Peyer's patch (tissue), 4 donors: Measurements from ENCODE around the gene MYLK. TPM values are rescaled to one million over a fixed set of nuclear protein-coding genes. Genes with fewer than 3 reads are reported as not detected.
"Not testable (repeated sequence)": the region's sequence is repeated elsewhere in the genome, so short reads cannot be mapped to it uniquely, and the experiment has no call there.

Source experiments
- DNase-seq, 3 donors: peaks; one replicate each; pipeline ENCODE4 v3.0.0-alpha.2; 2017 to 2019
- H3K27ac ChIP-seq, 4 donors: fragments of 200-600 bp; sonication (generic); one replicate each; pipeline ENCODE4 v1.5.1; 2016 to 2019
- H3K27me3 ChIP-seq, 2 donors: fragments of 200-600 bp; sonication (generic); one replicate each; pipeline ENCODE4 v1.5.1; 2019
- H3K36me3 ChIP-seq, 3 donors: fragments of 200-600 bp; sonication (generic); one replicate each; pipeline ENCODE4 v1.5.1; 2016 to 2019
- H3K4me1 ChIP-seq, 4 donors: fragments of 200-600 bp; sonication (generic); one replicate each; pipeline ENCODE4 v1.5.1; 2016 to 2019
- H3K4me3 ChIP-seq, 4 donors: fragments of 200-600 bp; sonication (generic); 1 replicate in 3 of 4; 2 replicates in 1 of 4; pipeline ENCODE4 v1.5.1; 2016 to 2019; ENCODE audit warnings: mild to moderate bottlenecking in 1 of 4
- H3K9me3 ChIP-seq, 4 donors: fragments of 200-600 bp; sonication (generic); one replicate each; pipeline ENCODE4 v1.5.1; 2016 to 2019; ENCODE audit warnings: mild to moderate bottlenecking in 1 of 4
- CTCF ChIP-seq, 6 experiments: fragments of 450-650 bp in 4 of 6; fragments of 200-600 bp in 2 of 6; sonication (generic) in 1 of 6; IDR thresholded peaks; one replicate each; pipeline ENCODE4 v1.5.1; 2017 to 2019; ENCODE audit warnings: antibody characterized with exemption in 6 of 6, mild to moderate bottlenecking in 3 of 6, moderate library complexity in 1 of 6
- POLR2A ChIP-seq, 2 donors: fragments of 450-650 bp; IDR thresholded peaks; one replicate each; pipeline ENCODE4 v1.5.1; 2017; ENCODE audit warnings: antibody characterized with exemption in 2 of 2, mild to moderate bottlenecking in 2 of 2, moderate library complexity in 2 of 2
- total RNA-seq, 4 donors: library from RNA; depleted of rRNA; stranded (reverse); fragments of >200 nt; gene quantifications; one replicate each; pipeline ENCODE4 v1.1.0, GENCODE V29; 2016

The MYLK gene
- total RNA-seq, 4 donors from 2014 or later: 81.3 to 117 (median 94.1) TPM

DNA sequence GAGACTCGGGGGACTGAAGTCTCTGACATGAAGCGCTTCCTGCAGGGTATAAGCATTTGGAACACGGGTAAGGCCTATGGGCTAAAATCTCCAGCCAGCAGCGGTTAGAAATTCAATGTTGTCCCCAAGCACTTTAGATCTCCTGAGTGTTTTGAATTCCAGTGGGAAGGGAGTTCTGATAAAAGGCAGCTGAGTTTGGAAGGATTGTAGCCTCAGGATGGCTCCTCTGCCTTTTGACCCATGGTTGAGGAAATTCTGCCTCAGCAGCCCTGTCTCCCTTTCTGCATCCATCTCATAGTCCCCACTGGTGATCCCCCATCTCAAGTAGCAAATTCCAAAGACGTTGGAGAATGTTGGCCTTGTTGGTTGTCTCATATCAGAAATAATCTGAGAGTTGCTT is 275.1 kb downstream of the MYLK start:
- Histone ChIP-seq H3K9me3 (no peaks in the 10 kb centered on the region), H3K36me3 (peaks cover 0 to 19% (median 0%) of the 10 kb centered on the region in 3 donors), H3K4me1 (no peaks in the 10 kb centered on the region), H3K4me3 (no peak overlapping the region), H3K27me3 (no peaks in the 10 kb centered on the region), H3K27ac (no peak overlapping the region)
- DNase-seq: no peak
- TF ChIP-seq POLR2A (IDR thresholded peaks at IDR 0.05): no peak
- no peak for TF ChIP-seq CTCF (IDR thresholded peaks at IDR 0.05)

- no peak for DNase-seq
- H3K9me3 ChIP-seq: no peaks in the 10 kb centered on the region
- H3K4me1 ChIP-seq: no peaks in the 10 kb centered on the region
- no peak for TF ChIP-seq POLR2A (IDR thresholded peaks at IDR 0.05)
- TF ChIP-seq CTCF (IDR thresholded peaks at IDR 0.05): no peak
- no peak overlapping the region for H3K4me3 ChIP-seq
- no peak overlapping the region for H3K27ac ChIP-seq
- no peaks in the 10 kb centered on the region for H3K27me3 ChIP-seq
- peaks cover 0 to 15% (median 0%) of the 10 kb centered on the region in 3 donors for H3K36me3 ChIP-seq
Measured at GRCh38 chr3:123608263-123608937, 275.7 kb downstream of the MYLK start.

DNA sequence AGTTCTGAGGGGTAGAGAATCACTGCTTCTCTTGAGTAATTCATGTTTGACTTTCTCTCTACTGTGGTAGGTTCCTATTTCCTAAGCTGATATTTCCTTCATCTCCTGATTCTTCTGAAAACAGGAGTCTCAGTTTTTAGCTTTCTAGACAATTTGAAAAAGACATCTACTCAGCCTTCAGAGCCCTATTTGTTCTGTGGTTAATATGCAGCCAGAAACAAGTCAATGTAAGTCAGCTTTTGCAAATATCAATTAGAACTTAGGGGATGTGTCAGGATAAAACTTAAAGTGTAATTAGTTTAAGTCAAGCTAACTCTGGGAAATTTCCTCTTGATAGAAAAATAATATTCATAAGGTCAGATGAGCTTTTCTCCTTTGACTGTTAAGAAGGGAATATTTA is 277.6 kb downstream of the MYLK start:
- H3K27ac ChIP-seq: no peak overlapping the region
- no peaks in the 10 kb centered on the region for H3K27me3 ChIP-seq
- TF ChIP-seq CTCF (IDR thresholded peaks at IDR 0.05) (no peak), POLR2A (IDR thresholded peaks at IDR 0.05) (no peak)

GRCh38 chr3:123605789-123606234 is 278.3 kb downstream of the MYLK start:
- no peaks in the 10 kb centered on the region for H3K27me3 ChIP-seq
- no peaks in the 10 kb centered on the region for H3K9me3 ChIP-seq
- DNase-seq: no peak
- H3K36me3 ChIP-seq: no peaks in the 10 kb centered on the region
- TF ChIP-seq CTCF (IDR thresholded peaks at IDR 0.05): no peak
- TF ChIP-seq POLR2A (IDR thresholded peaks at IDR 0.05): no peak
- peaks cover 0 to 8% (median 0%) of the 10 kb centered on the region in 4 donors for H3K4me1 ChIP-seq
- no peak overlapping the region for H3K27ac ChIP-seq
- H3K4me3 ChIP-seq: no peak overlapping the region

More for the DNA sequence above, 277.6 kb downstream of the MYLK start:
- Histone ChIP-seq H3K9me3 (no peaks in the 10 kb centered on the region), H3K36me3 (no peaks in the 10 kb centered on the region), H3K4me1 (peaks cover 0 to 3% (median 0%) of the 10 kb centered on the region in 4 donors), H3K4me3 (no peak overlapping the region)
- DNase-seq: no peak

GRCh38 chr3:123603153-123603552 is 281.0 kb downstream of the MYLK start:
- not testable (repeated sequence) for H3K27me3 ChIP-seq, H3K4me3 ChIP-seq, H3K9me3 ChIP-seq, DNase-seq, H3K27ac ChIP-seq, H3K36me3 ChIP-seq, H3K4me1 ChIP-seq

DNA sequence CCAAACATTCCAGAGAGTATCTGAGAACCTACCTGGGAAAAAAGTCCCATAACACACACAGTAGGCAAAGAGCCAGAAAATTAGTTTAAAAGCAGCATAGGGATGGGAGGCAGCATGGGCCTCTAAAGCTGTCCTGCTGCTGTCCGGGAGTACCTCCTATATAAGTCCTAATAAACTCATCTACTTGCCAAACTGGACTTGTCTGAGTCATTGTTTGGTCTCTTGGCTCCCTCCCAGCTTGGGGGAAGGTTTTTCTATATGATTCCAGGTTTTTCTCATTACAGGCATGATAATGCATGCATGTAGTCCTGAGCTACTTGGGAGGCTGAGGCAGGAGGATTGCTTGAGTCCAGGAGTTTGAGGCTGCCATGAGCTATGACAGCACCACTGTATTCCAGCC is 281.8 kb downstream of the MYLK start:
- TF ChIP-seq POLR2A (IDR thresholded peaks at IDR 0.05): no peak
- no peak for TF ChIP-seq CTCF (IDR thresholded peaks at IDR 0.05)
- Histone ChIP-seq H3K4me3 (no peak overlapping the region), H3K9me3 (no peaks in the 10 kb centered on the region), H3K36me3 (no peaks in the 10 kb centered on the region), H3K4me1 (peaks cover 0 to 8% (median 0%) of the 10 kb centered on the region in 4 donors), H3K27ac (no peak overlapping the region), H3K27me3 (no peaks in the 10 kb centered on the region)
- no peak for DNase-seq

GRCh38 chr3:123600863-123601262 is 283.3 kb downstream of the MYLK start:
- H3K36me3 ChIP-seq, H3K4me1 ChIP-seq, H3K27ac ChIP-seq, H3K27me3 ChIP-seq, H3K4me3 ChIP-seq, H3K9me3 ChIP-seq: not testable (repeated sequence)
- peak in 1 of 3 donors; percentile 60 for DNase-seq
